H9 (cell line): Measurements from ENCODE around the gene WRAP53. TPM values are rescaled to one million over a fixed set of nuclear protein-coding genes. Genes with fewer than 3 reads are reported as not detected.

Source experiments
- DNase-seq: peaks from one replicate; pipeline ENCODE4 v3.0.0-alpha.2; 2017
- H2AFZ ChIP-seq: one replicate; pipeline ENCODE4 v1.6.1; 2013; ENCODE audit warnings: mild to moderate bottlenecking, low read length, control low read depth, moderate library complexity
- H2AK5ac ChIP-seq: 2 replicates; pipeline ENCODE4 v1.6.1; 2013; ENCODE audit warnings: low read length, control low read depth, mixed read lengths; ENCODE audit not compliant: insufficient read length
- H2BK120ac ChIP-seq: one replicate; pipeline ENCODE4 v1.6.1; 2013; ENCODE audit warnings: low read depth, mild to moderate bottlenecking, low read length, control low read depth, inconsistent platforms; ENCODE audit not compliant: poor library complexity, severe bottlenecking
- H2BK12ac ChIP-seq: 2 replicates; pipeline ENCODE4 v1.6.1; 2013; ENCODE audit warnings: low read length, control low read depth, mixed read lengths, low read depth; ENCODE audit not compliant: insufficient read length
- H2BK15ac ChIP-seq: 2 replicates; pipeline ENCODE4 v1.6.1; 2013; ENCODE audit warnings: low read depth, low read length, control low read depth
- H2BK20ac ChIP-seq: one replicate; pipeline ENCODE4 v1.6.1; 2013; ENCODE audit warnings: low read depth, mild to moderate bottlenecking, low read length, control low read depth, inconsistent platforms; ENCODE audit not compliant: poor library complexity, severe bottlenecking
- H2BK5ac ChIP-seq: 2 replicates; pipeline ENCODE4 v1.6.1; 2013; ENCODE audit warnings: low read length, control low read depth, mixed read lengths; ENCODE audit not compliant: insufficient read length
- H3K14ac ChIP-seq: 2 replicates; pipeline ENCODE4 v1.6.1; 2013; ENCODE audit warnings: low read length, control low read depth; ENCODE audit not compliant: insufficient read depth
- H3K18ac ChIP-seq: 2 replicates; pipeline ENCODE4 v1.6.1; 2013; ENCODE audit warnings: low read depth, mild to moderate bottlenecking, mixed read lengths, low read length, control low read depth; ENCODE audit not compliant: insufficient read length
- H3K23ac ChIP-seq: 2 replicates; pipeline ENCODE4 v1.6.1; 2013; ENCODE audit warnings: low read length, control low read depth, mixed read lengths, low read depth; ENCODE audit not compliant: insufficient read length
- H3K23me2 ChIP-seq: 2 replicates; pipeline ENCODE4 v1.6.1; 2013; ENCODE audit warnings: low read depth, mild to moderate bottlenecking, mixed read lengths, low read length, control low read depth; ENCODE audit not compliant: insufficient read length, poor library complexity, severe bottlenecking
- H3K27ac ChIP-seq: 2 replicates; pipeline ENCODE4 v1.5.1; 2013; ENCODE audit warnings: low read length, control low read depth, mixed read lengths, low read depth; ENCODE audit not compliant: insufficient read length
- H3K27me3 ChIP-seq: 2 replicates; pipeline ENCODE4 v1.6.1; 2013; ENCODE audit warnings: low read length, control low read depth, inconsistent platforms; ENCODE audit not compliant: insufficient read depth
- H3K4ac ChIP-seq: 2 replicates; pipeline ENCODE4 v1.6.1; 2013; ENCODE audit warnings: low read depth, mild to moderate bottlenecking, control low read depth, inconsistent platforms, low read length, moderate library complexity
- H3K4me1 ChIP-seq: 2 replicates; pipeline ENCODE4 v1.6.1; 2013; ENCODE audit warnings: low read length, control low read depth, inconsistent platforms; ENCODE audit not compliant: insufficient read depth
- H3K4me2 ChIP-seq: 2 replicates; pipeline ENCODE4 v1.6.1; 2013; ENCODE audit warnings: low read length, control low read depth, mixed read lengths; ENCODE audit not compliant: insufficient read length, insufficient read depth
- H3K56ac ChIP-seq: 2 replicates; pipeline ENCODE4 v1.6.1; 2013; ENCODE audit warnings: low read depth, mild to moderate bottlenecking, mixed read lengths, low read length, control low read depth; ENCODE audit not compliant: insufficient read length
- H3K79me1 ChIP-seq: 2 replicates; pipeline ENCODE4 v1.6.1; 2013; ENCODE audit warnings: low read depth, mild to moderate bottlenecking, moderate library complexity, low read length, control low read depth, inconsistent platforms; ENCODE audit not compliant: insufficient read depth, poor library complexity, severe bottlenecking
- H3K79me2 ChIP-seq: 2 replicates; pipeline ENCODE4 v1.6.1; 2013; ENCODE audit warnings: low read length, control low read depth, inconsistent platforms; ENCODE audit not compliant: insufficient read depth
- H3K9ac ChIP-seq: 2 replicates; pipeline ENCODE4 v1.6.1; 2013; ENCODE audit warnings: low read length, control low read depth, mixed read lengths; ENCODE audit not compliant: insufficient read length; ENCODE audit errors: extremely low read depth
- H3K9me3 ChIP-seq: one replicate; pipeline ENCODE4 v1.6.1; 2013; ENCODE audit warnings: low read depth, low read length, inconsistent platforms; ENCODE audit not compliant: control insufficient read depth
- H3T11ph ChIP-seq: one replicate; pipeline ENCODE4 v1.6.1; 2013; ENCODE audit warnings: mild to moderate bottlenecking, low read length, control low read depth, inconsistent platforms
- H4K20me1 ChIP-seq: one replicate; pipeline ENCODE4 v1.6.1; 2013; ENCODE audit not compliant: control insufficient read depth, insufficient read length, insufficient read depth
- H4K5ac ChIP-seq: 2 replicates; pipeline ENCODE4 v1.6.1; 2013; ENCODE audit warnings: low read depth, mild to moderate bottlenecking, mixed read lengths, low read length, control low read depth; ENCODE audit not compliant: insufficient read length
- H4K8ac ChIP-seq: replicated peaks from 2 replicates; pipeline ENCODE4 v1.6.1; 2013; ENCODE audit warnings: low read length, control low read depth, mixed read lengths, low read depth; ENCODE audit not compliant: insufficient read length
- H4K91ac ChIP-seq: 2 replicates; pipeline ENCODE4 v1.6.1; 2013; ENCODE audit warnings: low read depth, mild to moderate bottlenecking, moderate library complexity, mixed read lengths, low read length, control low read depth; ENCODE audit not compliant: insufficient read length
- H3K27ac Mint-ChIP-seq, 3 experiments: 2 replicates in 2 of 3; 3 replicates in 1 of 3; pipeline ENCODE4 v1.8.0; 2020 to 2021; ENCODE audit warnings: mixed read lengths in 3 of 3, mild to moderate bottlenecking in 1 of 3, moderate library complexity in 1 of 3
- H3K27me3 Mint-ChIP-seq: 2 replicates; pipeline ENCODE4 v1.8.0; 2021; ENCODE audit warnings: low read depth, mild to moderate bottlenecking, moderate library complexity, mixed read lengths
- H3K36me3 Mint-ChIP-seq, 3 experiments: 2 replicates in 2 of 3; 3 replicates in 1 of 3; pipeline ENCODE4 v1.8.0; 2020 to 2021; ENCODE audit warnings: low read depth in 3 of 3, mixed read lengths in 3 of 3; ENCODE audit not compliant: insufficient read depth in 1 of 3
- H3K4me1 Mint-ChIP-seq, 2 experiments: 2 replicates each; pipeline ENCODE4 v1.8.0; 2020; ENCODE audit warnings: mixed read lengths in 2 of 2
- H3K4me3 Mint-ChIP-seq, 2 experiments: 2 replicates in 1 of 2; 3 replicates in 1 of 2; pipeline ENCODE4 v1.8.0; 2020 to 2021; ENCODE audit warnings: mild to moderate bottlenecking in 2 of 2, mixed read lengths in 2 of 2, moderate library complexity in 1 of 2
- H3K9me3 Mint-ChIP-seq, 2 experiments: 2 replicates in 1 of 2; 3 replicates in 1 of 2; pipeline ENCODE4 v1.8.0; 2020; ENCODE audit warnings: mild to moderate bottlenecking in 2 of 2, mixed read lengths in 2 of 2, moderate library complexity in 1 of 2
- CTCF ChIP-seq: fragments of 200-600 bp; sonication (generic); conservative IDR thresholded peaks from 3 replicates; pipeline ENCODE4 v1.8.0; 2021; ENCODE audit warnings: antibody characterized with exemption, mild to moderate bottlenecking
- WGBS: extraction: QIAGEN DNeasy Blood & Tissue Kit; methylation state at CpG from one replicate; pipeline ENCODE4 v1.1.7; 2013; ENCODE audit warnings: missing lambda C conversion rate, low lambda C conversion rate, mixed read lengths; ENCODE audit not compliant: insufficient read length; ENCODE audit errors: extremely low coverage; 5-methylcytosine and 5-hydroxymethylcytosine counted together
- total RNA-seq: library from RNA; stranded (reverse); gene quantifications from 2 replicates; pipeline ENCODE4 v1.2.1, GENCODE V29; 2021

WRAP53 gene
- total RNA-seq, 1 experiment from 2014 or later = 27.0 TPM

DNA sequence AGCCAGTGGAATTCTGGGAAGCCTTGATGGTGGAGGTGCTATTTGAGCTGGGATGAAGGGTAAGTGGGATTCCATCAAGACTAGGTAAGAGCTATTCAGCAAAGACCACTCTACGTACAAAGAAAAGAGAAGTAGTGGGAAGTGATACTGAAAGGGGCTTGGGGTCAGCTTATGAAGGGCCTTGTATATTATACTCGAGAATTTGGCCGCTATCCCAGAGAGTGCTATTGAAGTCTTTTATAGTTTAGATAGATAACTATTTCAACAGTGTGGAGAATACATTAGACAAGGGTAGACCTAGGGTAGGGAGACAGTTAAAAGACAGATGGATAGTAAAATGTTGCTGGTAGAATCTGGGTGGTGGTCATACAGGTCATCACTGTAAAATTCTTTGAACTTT is 39.6 kb downstream of the WRAP53 start:
- no peak for TF ChIP-seq CTCF
- no peak overlapping the region for H3K23ac ChIP-seq
- no peak overlapping the region for H3T11ph ChIP-seq
- no peak for DNase-seq
- Mint-ChIP-seq H3K4me3 (no peak overlapping the region), H3K9me3 (no peaks in the 10 kb centered on the region), H3K36me3 (no peaks in the 10 kb centered on the region), H3K27me3 (peaks cover 5% of the 10 kb centered on the region), H3K4me1 (peaks cover 3 to 4% of the 10 kb centered on the region in 2 experiments; a peak in 3 of 4 replicates), H3K27ac (no peak overlapping the region)
- no peak overlapping the region for H2BK5ac ChIP-seq
- no peak overlapping the region for H4K5ac ChIP-seq
- no peaks in the 10 kb centered on the region for H3K79me2 ChIP-seq
- H2BK15ac ChIP-seq = no peak overlapping the region
- no peak overlapping the region for H4K91ac ChIP-seq
- no peak overlapping the region for H3K27ac ChIP-seq
- no peak overlapping the region for H3K18ac ChIP-seq
- no peaks in the 10 kb centered on the region for H3K23me2 ChIP-seq
- H3K9ac ChIP-seq = no peak overlapping the region
- H2BK120ac ChIP-seq = no peak overlapping the region
- no peaks in the 10 kb centered on the region for H3K4me1 ChIP-seq
- WGBS = no CpG with 5 or more reads among the region's 3 CpGs
- no peak overlapping the region for H2BK20ac ChIP-seq
- no peak overlapping the region for H4K8ac ChIP-seq
- no peak overlapping the region for H2BK12ac ChIP-seq
- H3K4me2 ChIP-seq = no peak overlapping the region
- no peak overlapping the region for H2AK5ac ChIP-seq
- H4K20me1 ChIP-seq = no peaks in the 10 kb centered on the region
- no peaks in the 10 kb centered on the region for H3K9me3 ChIP-seq
- no peaks in the 10 kb centered on the region for H3K79me1 ChIP-seq
- H3K56ac ChIP-seq = no peak overlapping the region
- no peaks in the 10 kb centered on the region for H3K27me3 ChIP-seq
- H3K14ac ChIP-seq = no peak overlapping the region
- H3K4ac ChIP-seq = no peak overlapping the region
- no peak overlapping the region for H2AFZ ChIP-seq
